Measurements from ENCODE around the gene SEMA5B. TPM values are rescaled to one million over a fixed set of nuclear protein-coding genes. Genes with fewer than 3 reads are reported as not detected.
A peak's percentile ranks its signal among the peaks of the same experiment; 100 is the strongest.

SEMA5B gene
- total and polyA plus RNA-seq, 2 donors, result 0.46 to 0.99 TPM

- no peak overlapping the region for H3K27ac ChIP-seq (ENCODE audit: low read depth in 1 of 2, low read length in 1 of 2)
- H3K4me3 ChIP-seq (ENCODE audit: low read length in 2 of 2), result no peak overlapping the region
- peaks cover 0 to 9% of the 10 kb centered on the region in 2 donors for H3K27me3 ChIP-seq (ENCODE audit: control insufficient read depth in 2 of 2, insufficient read depth in 1 of 2, low read length in 1 of 2)
- 87% methylated on average over 3 of the region's 3 CpGs for WGBS
- DNase-seq (ENCODE audit: low read depth in 6 of 9, low spot score in 9 of 9), result no peak
- H3K4me1 ChIP-seq (ENCODE audit: control insufficient read depth in 2 of 2, insufficient read depth in 2 of 2, low read length in 2 of 2), result peaks cover 0 to 7% of the 10 kb centered on the region in 2 donors
- H3K9me3 ChIP-seq (ENCODE audit: control insufficient read depth in 2 of 2, insufficient read depth in 1 of 2, low read length in 1 of 2), result peaks cover 0 to 6% of the 10 kb centered on the region in 2 donors
- H3K36me3 ChIP-seq (ENCODE audit: control insufficient read depth in 2 of 2, insufficient read depth in 2 of 2, low read length in 1 of 2), result no peaks in the 10 kb centered on the region
Measured at GRCh38 chr3:122943828-122944190, 83.8 kb downstream of the SEMA5B start.

GRCh38 chr3:122942937-122943827, 84.4 kb downstream of the SEMA5B start:
- peak in 3 of 9 donors; percentile 16 to 35 (median 24) for DNase-seq (ENCODE audit: low read depth in 6 of 9, low spot score in 9 of 9)
- Histone ChIP-seq H3K4me1 (ENCODE audit: control insufficient read depth in 2 of 2, insufficient read depth in 2 of 2, low read length in 2 of 2) (peaks cover 0 to 7% of the 10 kb centered on the region in 2 donors), H3K4me3 (ENCODE audit: low read length in 2 of 2) (no peak overlapping the region), H3K36me3 (ENCODE audit: control insufficient read depth in 2 of 2, insufficient read depth in 2 of 2, low read length in 1 of 2) (no peaks in the 10 kb centered on the region), H3K9me3 (ENCODE audit: control insufficient read depth in 2 of 2, insufficient read depth in 1 of 2, low read length in 1 of 2) (peaks cover 0 to 6% of the 10 kb centered on the region in 2 donors), H3K27me3 (ENCODE audit: control insufficient read depth in 2 of 2, insufficient read depth in 1 of 2, low read length in 1 of 2) (peaks cover 0 to 9% of the 10 kb centered on the region in 2 donors), H3K27ac (ENCODE audit: low read depth in 1 of 2, low read length in 1 of 2) (no peak overlapping the region)
- WGBS, result 35% methylated on average over 23 of the region's 23 CpGs

GRCh38 chr3:122942239-122942638, 85.3 kb downstream of the SEMA5B start:
- peaks cover 0 to 9% of the 10 kb centered on the region in 2 donors for H3K27me3 ChIP-seq (ENCODE audit: control insufficient read depth in 2 of 2, insufficient read depth in 1 of 2, low read length in 1 of 2)
- no peaks in the 10 kb centered on the region for H3K36me3 ChIP-seq (ENCODE audit: control insufficient read depth in 2 of 2, insufficient read depth in 2 of 2, low read length in 1 of 2)
- H3K4me1 ChIP-seq (ENCODE audit: control insufficient read depth in 2 of 2, insufficient read depth in 2 of 2, low read length in 2 of 2), result peaks cover 0 to 7% of the 10 kb centered on the region in 2 donors
- H3K4me3 ChIP-seq (ENCODE audit: low read length in 2 of 2), result no peak overlapping the region
- peaks cover 0 to 6% of the 10 kb centered on the region in 2 donors for H3K9me3 ChIP-seq (ENCODE audit: control insufficient read depth in 2 of 2, insufficient read depth in 1 of 2, low read length in 1 of 2)
- no peak overlapping the region for H3K27ac ChIP-seq (ENCODE audit: low read depth in 1 of 2, low read length in 1 of 2)
- no peak for DNase-seq (ENCODE audit: low read depth in 6 of 9, low spot score in 9 of 9)
- WGBS, result 85% methylated on average over 3 of the region's 3 CpGs

DNA sequence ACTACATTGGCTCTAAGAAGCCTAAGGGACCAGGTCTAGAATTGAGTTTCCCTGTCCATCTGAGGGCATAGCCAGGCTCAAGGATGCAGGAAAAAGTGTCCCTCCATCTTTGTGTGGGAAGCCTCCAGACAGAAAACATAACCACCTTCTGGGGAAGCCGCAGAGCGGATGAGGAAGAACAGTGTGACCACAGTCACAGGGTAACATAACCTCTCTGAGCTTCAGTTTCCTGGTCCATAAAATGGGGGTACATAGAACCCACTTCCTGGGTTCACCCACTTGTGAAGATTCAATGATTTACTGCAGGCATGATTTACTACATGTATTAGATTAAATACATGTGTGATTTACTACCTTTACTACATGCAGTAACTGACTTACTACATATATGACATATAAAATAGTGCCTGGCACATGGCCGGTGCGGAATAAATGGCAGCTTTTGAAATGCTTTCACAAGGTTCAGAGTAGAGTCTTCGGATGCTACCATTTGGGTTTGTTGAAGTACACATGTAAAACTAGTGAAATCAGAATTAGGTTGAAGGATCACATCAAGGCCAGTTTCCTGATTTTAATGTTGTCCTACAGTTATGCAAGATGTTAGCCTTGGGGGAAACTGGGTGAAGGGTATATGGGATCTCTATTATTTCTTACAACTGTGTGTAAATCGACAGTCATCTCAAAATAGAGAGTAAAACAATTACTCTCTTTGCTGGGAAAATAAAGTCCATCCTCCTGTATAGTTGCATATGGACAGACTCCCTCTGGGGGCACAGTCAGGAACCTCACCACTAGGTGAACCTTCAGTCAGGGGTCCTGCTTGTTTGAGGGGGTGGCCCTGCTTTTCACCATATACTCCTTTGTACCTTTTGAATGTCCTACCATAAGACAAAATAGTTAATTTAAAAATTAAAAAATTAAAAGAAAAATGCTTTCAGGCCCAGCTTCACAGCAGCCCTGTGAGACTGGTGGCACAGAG, 86.0 kb downstream of the SEMA5B start:
- peak in 1 of 9 donors; percentile 25 for DNase-seq (ENCODE audit: low read depth in 6 of 9, low spot score in 9 of 9)
- Histone ChIP-seq H3K4me3 (ENCODE audit: low read length in 2 of 2) (no peak overlapping the region), H3K36me3 (ENCODE audit: control insufficient read depth in 2 of 2, insufficient read depth in 2 of 2, low read length in 1 of 2) (no peaks in the 10 kb centered on the region), H3K4me1 (ENCODE audit: control insufficient read depth in 2 of 2, insufficient read depth in 2 of 2, low read length in 2 of 2) (peaks cover 0 to 7% of the 10 kb centered on the region in 2 donors), H3K9me3 (ENCODE audit: control insufficient read depth in 2 of 2, insufficient read depth in 1 of 2, low read length in 1 of 2) (peaks cover 0 to 6% of the 10 kb centered on the region in 2 donors), H3K27me3 (ENCODE audit: control insufficient read depth in 2 of 2, insufficient read depth in 1 of 2, low read length in 1 of 2) (peaks cover 0 to 9% of the 10 kb centered on the region in 2 donors), H3K27ac (ENCODE audit: low read depth in 1 of 2, low read length in 1 of 2) (no peak overlapping the region)
- WGBS, result 94% methylated on average over 6 of the region's 6 CpGs

DNA sequence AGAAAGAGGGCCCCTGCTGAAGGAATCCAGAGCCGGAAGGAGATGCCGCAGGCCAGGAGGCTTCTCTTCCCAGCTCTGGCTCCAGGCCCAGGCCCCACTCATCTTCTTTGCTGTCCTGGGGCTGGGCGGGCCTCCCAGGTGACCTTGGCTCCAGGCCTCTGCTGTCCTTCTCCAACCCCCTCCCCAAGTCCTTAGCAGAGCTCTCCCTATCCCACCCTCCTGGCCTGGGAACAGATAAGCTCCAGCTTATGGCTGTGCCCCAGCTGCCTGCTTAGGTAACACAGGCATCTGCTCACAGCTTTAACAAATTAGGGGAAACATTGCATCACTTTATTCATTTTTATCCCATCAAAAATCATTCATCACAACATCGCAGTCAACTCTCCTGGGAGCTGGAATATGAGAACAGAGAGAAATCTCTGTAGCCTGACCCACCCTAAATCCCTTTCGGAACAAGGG, 86.9 kb downstream of the SEMA5B start:
- no peak overlapping the region for H3K4me3 ChIP-seq (ENCODE audit: low read length in 2 of 2)
- 95% methylated on average over 5 of the region's 5 CpGs for WGBS
- H3K27ac ChIP-seq (ENCODE audit: low read depth in 1 of 2, low read length in 1 of 2), result no peak overlapping the region
- H3K27me3 ChIP-seq (ENCODE audit: control insufficient read depth in 2 of 2, insufficient read depth in 1 of 2, low read length in 1 of 2), result peaks cover 0 to 9% of the 10 kb centered on the region in 2 donors
- DNase-seq (ENCODE audit: low read depth in 6 of 9, low spot score in 9 of 9), result no peak
- H3K4me1 ChIP-seq (ENCODE audit: control insufficient read depth in 2 of 2, insufficient read depth in 2 of 2, low read length in 2 of 2), result peaks cover 0 to 7% of the 10 kb centered on the region in 2 donors
- H3K9me3 ChIP-seq (ENCODE audit: control insufficient read depth in 2 of 2, insufficient read depth in 1 of 2, low read length in 1 of 2), result peaks cover 0 to 6% of the 10 kb centered on the region in 2 donors
- H3K36me3 ChIP-seq (ENCODE audit: control insufficient read depth in 2 of 2, insufficient read depth in 2 of 2, low read length in 1 of 2), result no peaks in the 10 kb centered on the region

DNA sequence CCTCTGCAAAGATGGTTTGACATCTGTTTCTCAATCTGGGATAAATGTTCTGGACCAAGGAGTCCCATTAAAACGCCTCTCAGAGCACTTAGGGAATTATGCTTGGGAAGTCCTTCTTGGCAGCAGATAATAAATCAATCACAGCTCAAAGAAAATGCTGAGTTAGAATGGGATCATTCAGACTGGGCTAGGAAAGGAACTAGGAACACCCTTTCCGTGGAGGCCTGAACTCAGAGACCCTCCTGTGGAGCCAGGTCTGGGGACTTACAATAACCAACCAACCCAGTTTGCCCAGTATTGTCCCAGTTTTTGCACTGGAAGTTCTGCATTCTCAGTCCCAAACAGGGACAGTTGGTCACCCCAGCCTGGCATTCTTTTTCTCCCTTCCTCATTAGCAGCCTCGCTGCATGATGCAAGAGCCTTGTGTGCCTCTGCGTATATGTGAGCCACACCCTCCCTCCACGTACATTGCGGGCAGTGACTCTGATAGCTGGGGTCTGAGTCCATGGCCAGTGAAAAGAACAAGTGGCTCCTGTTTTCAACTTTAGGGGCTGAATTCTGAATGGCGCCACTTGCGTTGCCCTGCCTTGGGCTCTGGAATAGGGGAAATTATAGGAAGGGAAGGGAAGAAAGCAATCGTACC, 88.7 kb downstream of the SEMA5B start:
- Histone ChIP-seq H3K27me3 (ENCODE audit: control insufficient read depth in 2 of 2, insufficient read depth in 1 of 2, low read length in 1 of 2) (peaks cover 0 to 6% of the 10 kb centered on the region in 2 donors), H3K36me3 (ENCODE audit: control insufficient read depth in 2 of 2, insufficient read depth in 2 of 2, low read length in 1 of 2) (no peaks in the 10 kb centered on the region), H3K9me3 (ENCODE audit: control insufficient read depth in 2 of 2, insufficient read depth in 1 of 2, low read length in 1 of 2) (peaks cover 0 to 6% of the 10 kb centered on the region in 2 donors), H3K4me3 (ENCODE audit: low read length in 2 of 2) (no peak overlapping the region), H3K27ac (ENCODE audit: low read depth in 1 of 2, low read length in 1 of 2) (no peak overlapping the region), H3K4me1 (ENCODE audit: control insufficient read depth in 2 of 2, insufficient read depth in 2 of 2, low read length in 2 of 2) (peaks cover 0 to 7% of the 10 kb centered on the region in 2 donors)
- DNase-seq (ENCODE audit: low read depth in 6 of 9, low spot score in 9 of 9), result no peak
- 96% methylated on average over 9 of the region's 9 CpGs for WGBS

- DNase-seq (ENCODE audit: low read depth in 6 of 9, low spot score in 9 of 9), result no peak
Measured at GRCh38 chr3:122937745-122938144, 89.8 kb downstream of the SEMA5B start.

GRCh38 chr3:122936986-122937385, 90.6 kb downstream of the SEMA5B start:
- 98% methylated on average over 5 of the region's 5 CpGs for WGBS
- H3K27ac ChIP-seq (ENCODE audit: low read depth in 1 of 2, low read length in 1 of 2), result no peak overlapping the region
- no peaks in the 10 kb centered on the region for H3K36me3 ChIP-seq (ENCODE audit: control insufficient read depth in 2 of 2, insufficient read depth in 2 of 2, low read length in 1 of 2)
- no peak overlapping the region for H3K4me3 ChIP-seq (ENCODE audit: low read length in 2 of 2)
- no peak for DNase-seq (ENCODE audit: low read depth in 6 of 9, low spot score in 9 of 9)
- no peaks in the 10 kb centered on the region for H3K4me1 ChIP-seq (ENCODE audit: control insufficient read depth in 2 of 2, insufficient read depth in 2 of 2, low read length in 2 of 2)
- H3K27me3 ChIP-seq (ENCODE audit: control insufficient read depth in 2 of 2, insufficient read depth in 1 of 2, low read length in 1 of 2), result no peaks in the 10 kb centered on the region
- H3K9me3 ChIP-seq (ENCODE audit: control insufficient read depth in 2 of 2, insufficient read depth in 1 of 2, low read length in 1 of 2), result peaks cover 0 to 3% of the 10 kb centered on the region in 2 donors

More at GRCh38 chr3:122937745-122938144, 89.8 kb downstream of the SEMA5B start:
- H3K4me1 ChIP-seq (ENCODE audit: control insufficient read depth in 2 of 2, insufficient read depth in 2 of 2, low read length in 2 of 2), result no peaks in the 10 kb centered on the region
- H3K27me3 ChIP-seq (ENCODE audit: control insufficient read depth in 2 of 2, insufficient read depth in 1 of 2, low read length in 1 of 2), result no peaks in the 10 kb centered on the region
- no peak overlapping the region for H3K4me3 ChIP-seq (ENCODE audit: low read length in 2 of 2)
- peaks cover 0 to 6% of the 10 kb centered on the region in 2 donors for H3K9me3 ChIP-seq (ENCODE audit: control insufficient read depth in 2 of 2, insufficient read depth in 1 of 2, low read length in 1 of 2)
- no peak overlapping the region for H3K27ac ChIP-seq (ENCODE audit: low read depth in 1 of 2, low read length in 1 of 2)
- no peaks in the 10 kb centered on the region for H3K36me3 ChIP-seq (ENCODE audit: control insufficient read depth in 2 of 2, insufficient read depth in 2 of 2, low read length in 1 of 2)
- WGBS, result 97% methylated on average over 4 of the region's 4 CpGs

Measured in thymus (tissue), 11 donors.